ENCODE measurements around the gene PDCD1. TPM values are rescaled to one million over a fixed set of nuclear protein-coding genes. Genes with fewer than 3 reads are reported as not detected.

Gene PDCD1
- total and polyA plus RNA-seq, 2 of the 13 experiments (the other 11 are each of a cell fraction or from before 2014, with no cell fraction given) = 0.04 TPM; not detected in 1

DNA sequence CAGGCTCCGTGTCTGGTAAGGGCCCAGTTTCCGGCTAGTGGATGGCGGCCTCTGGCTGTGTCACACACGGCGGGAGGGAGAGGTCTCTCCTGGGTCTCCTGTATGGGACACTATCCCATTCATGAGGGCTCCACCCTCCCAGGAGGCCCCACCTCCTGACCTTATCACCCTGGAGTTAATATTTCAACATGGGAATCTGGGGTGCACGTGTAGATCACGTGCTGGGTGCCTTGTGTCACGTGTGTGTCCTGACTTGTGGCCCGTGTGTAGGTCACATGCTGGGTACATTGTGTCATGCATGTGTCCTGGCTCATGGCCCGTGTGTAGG lies 39.8 kb downstream of the PDCD1 start (continued):
- TF ChIP-seq ZBTB1 (CRISPR knock-in tag; IDR thresholded peaks at IDR 0.05; ENCODE audit: borderline replicate concordance) = no peak
- TF ChIP-seq SOX6 (IDR thresholded peaks at IDR 0.05) = no peak
- TF ChIP-seq SOX6 (CRISPR knock-in tag; IDR thresholded peaks at IDR 0.05) = peak; percentile 95
- TF ChIP-seq, protein P1, sequence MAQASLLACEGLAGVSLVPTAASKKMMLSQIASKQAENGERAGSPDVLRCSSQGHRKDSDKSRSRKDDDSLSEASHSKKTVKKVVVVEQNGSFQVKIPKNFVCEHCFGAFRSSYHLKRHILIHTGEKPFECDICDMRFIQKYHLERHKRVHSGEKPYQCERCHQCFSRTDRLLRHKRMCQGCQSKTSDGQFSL (CRISPR knock-in tag; IDR thresholded peaks at IDR 0.05) = no peak
- TF ChIP-seq, protein P2, sequence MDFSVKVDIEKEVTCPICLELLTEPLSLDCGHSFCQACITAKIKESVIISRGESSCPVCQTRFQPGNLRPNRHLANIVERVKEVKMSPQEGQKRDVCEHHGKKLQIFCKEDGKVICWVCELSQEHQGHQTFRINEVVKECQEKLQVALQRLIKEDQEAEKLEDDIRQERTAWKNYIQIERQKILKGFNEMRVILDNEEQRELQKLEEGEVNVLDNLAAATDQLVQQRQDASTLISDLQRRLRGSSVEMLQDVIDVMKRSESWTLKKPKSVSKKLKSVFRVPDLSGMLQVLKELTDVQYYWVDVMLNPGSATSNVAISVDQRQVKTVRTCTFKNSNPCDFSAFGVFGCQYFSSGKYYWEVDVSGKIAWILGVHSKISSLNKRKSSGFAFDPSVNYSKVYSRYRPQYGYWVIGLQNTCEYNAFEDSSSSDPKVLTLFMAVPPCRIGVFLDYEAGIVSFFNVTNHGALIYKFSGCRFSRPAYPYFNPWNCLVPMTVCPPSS (IDR thresholded peaks at IDR 0.05) = no peak
- TF ChIP-seq, protein P3, sequence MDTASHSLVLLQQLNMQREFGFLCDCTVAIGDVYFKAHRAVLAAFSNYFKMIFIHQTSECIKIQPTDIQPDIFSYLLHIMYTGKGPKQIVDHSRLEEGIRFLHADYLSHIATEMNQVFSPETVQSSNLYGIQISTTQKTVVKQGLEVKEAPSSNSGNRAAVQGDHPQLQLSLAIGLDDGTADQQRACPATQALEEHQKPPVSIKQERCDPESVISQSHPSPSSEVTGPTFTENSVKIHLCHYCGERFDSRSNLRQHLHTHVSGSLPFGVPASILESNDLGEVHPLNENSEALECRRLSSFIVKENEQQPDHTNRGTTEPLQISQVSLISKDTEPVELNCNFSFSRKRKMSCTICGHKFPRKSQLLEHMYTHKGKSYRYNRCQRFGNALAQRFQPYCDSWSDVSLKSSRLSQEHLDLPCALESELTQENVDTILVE (CRISPR knock-in tag; IDR thresholded peaks at IDR 0.05) = peak; percentile 89; the same call in 1 of the 2 replicates
- TF ChIP-seq ELF3 (CRISPR knock-in tag; IDR thresholded peaks at IDR 0.05) = peak; percentile 85
- TF ChIP-seq, protein P4, sequence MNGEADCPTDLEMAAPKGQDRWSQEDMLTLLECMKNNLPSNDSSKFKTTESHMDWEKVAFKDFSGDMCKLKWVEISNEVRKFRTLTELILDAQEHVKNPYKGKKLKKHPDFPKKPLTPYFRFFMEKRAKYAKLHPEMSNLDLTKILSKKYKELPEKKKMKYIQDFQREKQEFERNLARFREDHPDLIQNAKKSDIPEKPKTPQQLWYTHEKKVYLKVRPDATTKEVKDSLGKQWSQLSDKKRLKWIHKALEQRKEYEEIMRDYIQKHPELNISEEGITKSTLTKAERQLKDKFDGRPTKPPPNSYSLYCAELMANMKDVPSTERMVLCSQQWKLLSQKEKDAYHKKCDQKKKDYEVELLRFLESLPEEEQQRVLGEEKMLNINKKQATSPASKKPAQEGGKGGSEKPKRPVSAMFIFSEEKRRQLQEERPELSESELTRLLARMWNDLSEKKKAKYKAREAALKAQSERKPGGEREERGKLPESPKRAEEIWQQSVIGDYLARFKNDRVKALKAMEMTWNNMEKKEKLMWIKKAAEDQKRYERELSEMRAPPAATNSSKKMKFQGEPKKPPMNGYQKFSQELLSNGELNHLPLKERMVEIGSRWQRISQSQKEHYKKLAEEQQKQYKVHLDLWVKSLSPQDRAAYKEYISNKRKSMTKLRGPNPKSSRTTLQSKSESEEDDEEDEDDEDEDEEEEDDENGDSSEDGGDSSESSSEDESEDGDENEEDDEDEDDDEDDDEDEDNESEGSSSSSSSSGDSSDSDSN (CRISPR knock-in tag; IDR thresholded peaks at IDR 0.05) = peak; percentile 52
- peak; percentile 47 for TF ChIP-seq ZNF883 (CRISPR knock-in tag; IDR thresholded peaks at IDR 0.05; ENCODE audit: not compliant biosample characterization)
- TF ChIP-seq GTF3A (CRISPR knock-in tag; conservative IDR thresholded peaks at IDR 0.05) = no peak
- TF ChIP-seq KDM2A (CRISPR knock-in tag; IDR thresholded peaks at IDR 0.05; ENCODE audit: borderline replicate concordance, low read depth) = peak; percentile 86
- peak; percentile 82 for TF ChIP-seq FOSL2 (CRISPR knock-in tag; IDR thresholded peaks at IDR 0.05)
- no peak for TF ChIP-seq PRPF4 (IDR thresholded peaks at IDR 0.05; ENCODE audit: low read depth, low read length, poor library complexity, severe bottlenecking)
- TF ChIP-seq ZNF331 (CRISPR knock-in tag; IDR thresholded peaks at IDR 0.05) = peak; percentile 92
- TF ChIP-seq, protein P5, sequence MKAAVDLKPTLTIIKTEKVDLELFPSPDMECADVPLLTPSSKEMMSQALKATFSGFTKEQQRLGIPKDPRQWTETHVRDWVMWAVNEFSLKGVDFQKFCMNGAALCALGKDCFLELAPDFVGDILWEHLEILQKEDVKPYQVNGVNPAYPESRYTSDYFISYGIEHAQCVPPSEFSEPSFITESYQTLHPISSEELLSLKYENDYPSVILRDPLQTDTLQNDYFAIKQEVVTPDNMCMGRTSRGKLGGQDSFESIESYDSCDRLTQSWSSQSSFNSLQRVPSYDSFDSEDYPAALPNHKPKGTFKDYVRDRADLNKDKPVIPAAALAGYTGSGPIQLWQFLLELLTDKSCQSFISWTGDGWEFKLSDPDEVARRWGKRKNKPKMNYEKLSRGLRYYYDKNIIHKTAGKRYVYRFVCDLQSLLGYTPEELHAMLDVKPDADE (CRISPR knock-in tag; IDR thresholded peaks at IDR 0.05) = no peak
- TF ChIP-seq, protein P6, sequence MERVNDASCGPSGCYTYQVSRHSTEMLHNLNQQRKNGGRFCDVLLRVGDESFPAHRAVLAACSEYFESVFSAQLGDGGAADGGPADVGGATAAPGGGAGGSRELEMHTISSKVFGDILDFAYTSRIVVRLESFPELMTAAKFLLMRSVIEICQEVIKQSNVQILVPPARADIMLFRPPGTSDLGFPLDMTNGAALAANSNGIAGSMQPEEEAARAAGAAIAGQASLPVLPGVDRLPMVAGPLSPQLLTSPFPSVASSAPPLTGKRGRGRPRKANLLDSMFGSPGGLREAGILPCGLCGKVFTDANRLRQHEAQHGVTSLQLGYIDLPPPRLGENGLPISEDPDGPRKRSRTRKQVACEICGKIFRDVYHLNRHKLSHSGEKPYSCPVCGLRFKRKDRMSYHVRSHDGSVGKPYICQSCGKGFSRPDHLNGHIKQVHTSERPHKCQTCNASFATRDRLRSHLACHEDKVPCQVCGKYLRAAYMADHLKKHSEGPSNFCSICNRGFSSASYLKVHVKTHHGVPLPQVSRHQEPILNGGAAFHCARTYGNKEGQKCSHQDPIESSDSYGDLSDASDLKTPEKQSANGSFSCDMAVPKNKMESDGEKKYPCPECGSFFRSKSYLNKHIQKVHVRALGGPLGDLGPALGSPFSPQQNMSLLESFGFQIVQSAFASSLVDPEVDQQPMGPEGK (CRISPR knock-in tag; IDR thresholded peaks at IDR 0.05) = peak; percentile 58
- TF ChIP-seq MATR3 (CRISPR knock-in tag; IDR thresholded peaks at IDR 0.05) = no peak
- peak; percentile 39 for TF ChIP-seq ZNF282 (IDR thresholded peaks at IDR 0.05; ENCODE audit: partially characterized antibody)
- no peak for TF ChIP-seq RFX1 (IDR thresholded peaks at IDR 0.05)
- TF ChIP-seq, protein P7, sequence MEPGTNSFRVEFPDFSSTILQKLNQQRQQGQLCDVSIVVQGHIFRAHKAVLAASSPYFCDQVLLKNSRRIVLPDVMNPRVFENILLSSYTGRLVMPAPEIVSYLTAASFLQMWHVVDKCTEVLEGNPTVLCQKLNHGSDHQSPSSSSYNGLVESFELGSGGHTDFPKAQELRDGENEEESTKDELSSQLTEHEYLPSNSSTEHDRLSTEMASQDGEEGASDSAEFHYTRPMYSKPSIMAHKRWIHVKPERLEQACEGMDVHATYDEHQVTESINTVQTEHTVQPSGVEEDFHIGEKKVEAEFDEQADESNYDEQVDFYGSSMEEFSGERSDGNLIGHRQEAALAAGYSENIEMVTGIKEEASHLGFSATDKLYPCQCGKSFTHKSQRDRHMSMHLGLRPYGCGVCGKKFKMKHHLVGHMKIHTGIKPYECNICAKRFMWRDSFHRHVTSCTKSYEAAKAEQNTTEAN (CRISPR knock-in tag; conservative IDR thresholded peaks at IDR 0.05) = peak; percentile 76; the same call in 1 of the 2 replicates
- peak in 1 of 2 experiments; percentile 61; a peak in 2 of 4 replicates for TF ChIP-seq POLR2A (IDR thresholded peaks at IDR 0.05; ENCODE audit: insufficient read depth in 1 of 2, low read depth in 2 of 2, low read length in 2 of 2)
- peak; percentile 61; the same call in 1 of the 2 replicates for TF ChIP-seq ZSCAN31 (CRISPR knock-in tag; IDR thresholded peaks at IDR 0.05; ENCODE audit: low read depth)
- no peak for TF ChIP-seq ZNF720 (CRISPR knock-in tag; IDR thresholded peaks at IDR 0.05)
